Activated CD4-positive, alpha-beta T cell treated with anti-CD3 and anti-CD28 coated beads for 1 hour (primary cell): ENCODE results near the gene CA6.
"Not testable (repeated sequence)": the region's sequence is repeated elsewhere in the genome, so short reads cannot be mapped to it uniquely, and the experiment has no call there.

Source experiments
- DNase-seq: peaks from one replicate; pipeline ENCODE4 v3.0.0-alpha.2; 2020

The CA6 gene

DNA sequence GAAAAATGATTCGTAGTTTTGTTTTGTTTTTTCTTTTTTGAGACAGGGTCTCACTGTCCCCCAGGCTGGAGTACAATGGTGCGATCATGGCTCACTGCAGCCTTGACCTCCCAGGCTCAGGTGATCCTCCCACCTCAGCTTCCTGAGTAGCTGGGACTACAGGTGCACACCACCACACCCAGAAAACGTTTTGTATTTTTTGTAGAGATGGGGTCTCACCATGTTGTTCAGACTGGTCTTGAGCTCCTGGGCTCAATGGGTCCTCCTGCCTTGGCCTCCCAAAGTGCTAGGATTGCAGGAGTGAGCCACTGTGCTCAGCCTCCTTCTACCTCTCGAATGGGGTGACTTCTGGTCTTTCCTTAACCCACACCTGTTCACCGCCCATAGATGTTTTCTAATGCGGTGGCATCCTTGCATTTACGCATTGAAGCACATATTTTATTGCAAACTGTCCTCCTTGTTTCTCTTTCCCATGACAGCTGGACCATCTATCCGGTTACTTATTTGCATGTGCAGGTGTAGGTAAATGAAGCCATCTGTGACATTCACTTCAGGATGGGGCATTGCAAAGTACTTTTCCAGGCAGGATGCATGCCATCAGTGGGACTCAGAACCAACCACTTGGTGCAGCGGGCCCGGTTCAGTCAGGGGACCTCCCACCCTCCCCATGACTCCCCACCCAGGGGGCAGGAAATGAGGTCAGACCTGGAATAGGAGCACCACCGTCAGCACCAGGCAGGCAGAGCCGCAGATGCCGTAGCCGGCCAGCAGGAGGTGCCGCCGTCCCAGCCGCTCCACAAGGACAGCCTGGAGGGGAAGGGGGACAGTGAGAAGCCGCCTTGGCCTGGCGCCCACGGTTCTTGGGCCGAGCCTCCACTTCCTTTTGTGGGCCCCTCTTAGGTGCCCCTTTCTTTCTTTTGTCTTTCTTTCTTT is 64.0 kb downstream of the CA6 start:
- DNase-seq, result no peak

DNA sequence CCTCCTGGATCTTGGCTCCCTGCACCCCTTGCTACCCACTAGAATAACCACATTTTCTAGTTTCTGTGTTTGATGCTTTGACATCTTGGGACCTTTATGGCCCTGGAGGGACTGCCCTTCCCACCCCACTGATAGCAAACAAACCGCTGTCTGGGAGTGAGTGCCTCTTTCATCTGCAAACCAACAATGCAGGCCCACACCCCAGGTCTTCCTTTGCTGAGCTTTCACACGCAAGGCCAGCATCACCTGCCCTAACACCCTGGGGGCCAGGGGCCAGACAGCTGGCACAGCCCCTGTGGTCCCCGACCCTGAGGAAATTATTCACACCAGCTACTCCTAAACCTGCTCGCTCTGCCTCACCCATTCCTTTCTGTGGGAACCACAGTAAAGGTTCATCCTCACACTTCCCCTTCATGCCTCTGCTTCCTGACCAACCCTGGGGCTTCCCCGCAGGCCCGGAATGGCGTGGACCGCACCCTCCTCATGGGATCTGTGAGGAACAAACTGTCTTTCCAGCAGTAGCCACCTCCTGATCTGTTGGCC is 65.2 kb downstream of the CA6 start:
- DNase-seq, result no peak

DNA sequence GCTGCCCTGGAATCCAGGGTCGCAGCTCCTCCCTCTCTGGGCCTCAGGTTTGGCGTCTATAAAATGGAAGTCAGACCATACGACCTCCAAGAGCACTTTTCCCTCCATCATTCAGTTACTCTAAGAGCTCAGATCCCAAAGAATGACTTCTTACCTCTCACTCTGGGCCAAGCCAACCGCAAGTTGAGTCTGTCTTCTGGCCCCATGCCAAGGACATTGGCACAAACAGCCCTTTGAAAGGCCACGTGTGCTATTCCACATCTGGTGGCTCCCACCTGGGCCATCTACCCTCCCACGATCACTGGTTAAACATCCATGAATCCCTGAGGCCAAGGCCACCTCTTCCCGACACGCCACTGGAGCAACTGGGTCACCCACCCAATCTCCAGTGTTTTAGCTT is 68.2 kb downstream of the CA6 start:
- no peak for DNase-seq

DNA sequence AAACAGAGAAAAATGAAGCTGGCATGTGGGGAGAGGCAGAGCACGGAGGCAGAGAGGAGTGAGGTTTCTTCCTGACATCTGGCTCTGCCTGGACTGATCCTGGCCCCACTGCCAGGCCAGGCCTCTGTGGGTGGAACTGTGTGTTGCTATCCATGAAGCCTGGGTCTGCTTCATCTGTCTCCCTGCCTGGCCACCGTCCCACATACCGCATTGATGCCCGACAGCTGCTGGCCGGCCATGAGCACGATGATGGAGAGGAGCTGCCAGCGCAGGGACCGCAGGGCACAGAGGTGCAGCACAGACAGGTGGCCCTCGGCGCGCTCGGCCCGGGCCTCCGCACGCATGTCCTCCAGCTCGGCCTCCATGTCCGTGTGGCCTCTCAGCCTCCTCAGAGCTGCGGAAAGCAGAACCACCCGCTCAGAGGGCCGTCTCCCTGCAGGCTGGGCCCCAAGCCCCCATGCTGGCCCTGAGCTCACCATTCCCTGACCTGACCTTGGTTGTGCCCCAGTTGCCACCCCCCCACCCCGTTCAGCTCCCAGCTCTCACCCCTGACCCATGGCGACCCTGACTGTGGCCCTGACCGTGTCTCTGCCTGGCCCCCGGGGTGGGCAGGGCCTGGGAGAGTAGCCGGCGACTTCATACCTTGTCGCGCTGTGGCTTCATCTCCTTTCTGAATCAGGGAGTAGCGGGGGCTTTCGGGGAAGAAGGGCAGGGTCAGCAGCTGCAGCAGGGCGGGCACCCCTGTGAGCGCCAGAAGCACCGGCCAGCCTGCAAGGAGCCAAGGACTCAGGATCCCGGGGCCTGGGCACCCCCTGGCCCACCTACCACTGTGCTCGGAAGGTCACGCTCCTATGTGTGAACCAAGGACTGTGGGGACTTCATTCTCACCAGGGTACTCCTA is 69.1 kb downstream of the CA6 start:
- DNase-seq, result no peak

DNA sequence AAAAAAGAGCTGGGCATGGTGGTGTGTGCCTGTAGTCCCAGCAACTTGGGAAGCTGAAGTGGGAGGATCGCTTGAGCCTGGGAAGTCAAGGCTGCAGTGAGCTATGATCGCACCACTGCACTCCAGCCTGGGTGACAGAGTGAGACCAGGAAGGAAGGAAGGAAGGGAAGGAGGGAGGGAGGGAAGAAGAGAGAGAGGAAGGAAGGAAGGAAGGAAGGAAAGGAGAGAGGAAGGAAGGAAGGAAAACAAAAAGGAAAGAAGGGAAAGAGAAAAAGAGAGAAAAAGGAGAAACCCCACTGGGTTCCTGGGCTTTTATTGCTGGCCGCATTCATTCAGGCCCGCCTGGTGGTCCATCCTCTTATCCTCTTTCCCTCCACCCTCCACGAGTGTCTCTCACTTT is 70.8 kb downstream of the CA6 start:
- DNase-seq, result no peak

DNA sequence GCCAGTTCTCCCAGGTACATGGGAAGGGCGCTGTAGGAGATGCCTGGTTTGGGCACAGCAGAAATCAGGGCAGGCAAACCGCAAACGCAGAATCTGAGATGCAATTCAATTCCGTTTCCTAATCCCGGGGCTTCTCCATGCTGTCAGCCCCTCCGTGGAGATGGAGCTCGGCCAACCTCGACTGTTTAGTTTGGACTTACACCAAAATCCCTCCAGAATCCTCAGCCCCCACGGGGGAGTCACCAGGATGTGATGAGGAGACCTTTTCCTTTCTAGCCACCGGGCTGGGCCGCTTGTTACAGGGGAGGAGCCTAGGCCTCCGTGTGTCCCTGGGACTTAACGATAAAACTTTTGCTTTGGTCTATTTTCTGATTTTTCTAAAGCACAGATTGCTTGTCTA is 72.7 kb downstream of the CA6 start:
- no peak for DNase-seq

DNA sequence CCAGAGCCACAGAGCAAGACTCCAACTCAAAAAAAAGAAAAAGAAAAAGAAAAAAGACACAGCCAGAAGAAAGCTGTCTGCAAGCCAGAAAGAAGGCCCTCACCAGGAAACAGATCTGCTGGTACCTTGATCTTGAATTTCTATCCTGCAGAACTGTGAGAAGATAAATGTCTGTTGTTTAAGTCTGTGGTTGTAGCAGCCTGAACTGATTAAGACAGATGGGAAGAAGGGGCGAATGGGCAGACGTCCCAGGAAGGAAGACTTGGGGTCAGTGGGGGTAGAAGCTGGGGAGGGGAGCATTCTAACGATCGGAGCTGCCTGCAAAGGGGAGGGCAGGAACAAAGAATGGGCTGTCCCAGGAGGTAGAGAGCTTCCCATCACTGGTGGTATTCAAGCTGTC is 74.2 kb downstream of the CA6 start:
- no peak for DNase-seq

DNA sequence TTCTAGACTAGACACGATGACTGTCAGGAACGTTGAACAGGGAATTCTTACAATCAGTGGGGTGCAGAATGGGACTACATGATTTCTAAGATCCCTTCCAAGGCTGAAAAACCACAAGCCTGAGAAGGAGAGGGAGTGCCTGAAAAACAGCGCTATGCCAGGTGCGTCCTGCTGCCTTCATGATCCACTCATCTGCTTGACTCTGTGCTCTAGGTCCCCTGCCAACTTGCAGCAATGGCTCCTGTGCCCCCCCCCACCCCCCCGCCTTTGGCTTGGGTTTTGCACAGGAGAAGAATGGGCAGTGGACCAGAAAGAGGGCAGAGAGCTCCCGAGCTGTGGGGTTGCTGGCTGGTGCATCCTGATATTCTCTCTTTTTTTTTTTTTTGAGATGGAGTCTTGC is 74.6 kb downstream of the CA6 start:
- DNase-seq, result no peak

DNA sequence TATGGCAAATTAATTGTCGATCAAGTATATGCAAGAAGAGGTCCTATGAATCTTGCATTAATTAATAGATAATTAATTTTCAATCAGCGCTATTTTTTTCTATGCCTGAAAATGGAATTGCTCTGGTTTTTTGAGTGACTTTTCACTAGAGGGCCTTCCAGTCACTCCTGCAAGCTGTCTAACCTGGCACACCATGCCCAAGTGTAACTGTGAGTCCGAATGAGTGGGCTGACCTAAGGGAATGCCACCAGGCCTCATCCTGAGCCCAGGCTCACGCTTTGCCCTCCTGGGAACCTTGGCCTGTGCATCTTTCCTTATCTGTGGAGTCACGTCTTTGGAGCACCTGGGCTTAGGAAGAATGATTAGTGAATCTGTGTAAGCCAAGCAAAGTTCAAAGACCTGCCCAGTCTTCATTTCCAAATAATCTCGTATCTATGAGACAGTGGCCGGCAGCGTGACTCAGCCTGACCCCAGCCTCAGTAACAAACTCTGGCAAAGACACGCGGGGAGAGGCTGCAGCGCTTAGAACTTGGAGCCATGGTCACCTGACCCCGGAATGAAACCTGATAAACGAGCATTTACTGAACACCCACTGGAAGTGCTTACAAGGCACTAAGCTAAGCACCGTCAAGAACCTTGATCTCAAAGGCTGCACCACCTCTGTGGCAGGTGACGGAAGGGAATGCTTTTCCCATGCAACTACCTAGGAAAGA is 76.5 kb downstream of the CA6 start:
- not testable (repeated sequence) for DNase-seq

DNA sequence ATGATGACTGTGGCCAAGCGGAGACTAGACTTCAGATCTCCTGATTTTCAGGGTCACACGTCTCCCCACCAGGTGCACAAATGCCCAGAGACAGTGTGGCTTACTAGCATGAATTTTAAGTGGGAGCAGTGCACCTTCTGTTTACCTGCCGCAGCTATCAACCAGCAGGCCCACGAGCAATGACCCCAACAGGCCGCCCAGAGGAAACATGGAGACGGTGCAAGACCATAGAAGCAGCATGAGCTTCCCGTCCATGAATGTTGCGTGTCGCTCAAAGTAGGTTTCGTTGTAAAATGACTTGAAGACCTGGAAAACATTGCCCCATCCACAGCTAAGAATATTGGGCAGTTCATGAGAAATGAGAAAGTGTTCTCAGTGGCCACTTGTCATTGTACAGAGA is 77.1 kb downstream of the CA6 start:
- DNase-seq, result no peak
